Posterior vena cava (tissue), 2 donors: Measurements from ENCODE around the gene CHD2. TPM values are rescaled to one million over a fixed set of nuclear protein-coding genes. Genes with fewer than 3 reads are reported as not detected.
A peak's percentile ranks its signal among the peaks of the same experiment; 100 is the strongest.
"Not testable (repeated sequence)": the region's sequence is repeated elsewhere in the genome, so short reads cannot be mapped to it uniquely, and the experiment has no call there.

Experiments used
- DNase-seq: peaks from one replicate; pipeline ENCODE4 v3.0.0-alpha.2; 2020; ENCODE audit warnings: low spot score
- intact Hi-C, 2 donors: fragments of 100-400 bp; cut with DNase I; formaldehyde crosslinking; loops; one replicate each; pipeline versions ENCODE4 v1.14.1 to v1.14.2; 2022 to 2023
- total RNA-seq, 2 donors: library from RNA; stranded (reverse); fragmentation: NEBNext Ultra II Directional; extraction: Animal tissue kit (Norgen Biotek cat#: 25700); gene quantifications; one replicate each; pipeline ENCODE4 v1.2.1, GENCODE V29; 2021
- donor health status: DM: yes; HTN: yes; CAD: no.
- donor health status: DM: yes; HTN: yes; CAD: no.

Gene CHD2
- total RNA-seq, 2 donors from 2014 or later, result 94.5 to 104 TPM

GRCh38 chr15:92902737-92903593 is 2.8 kb downstream of the CHD2 start:
- DNase-seq, result no peak
- intact Hi-C loops, result loop anchor here (5.0 kb wide), 1 partner anchor 96 kb away; no protein-coding TSS in a partner anchor

GRCh38 chr15:92903631-92903965 is 3.5 kb downstream of the CHD2 start:
- intact Hi-C loops, result loop anchor here (5.0 kb wide), 1 partner anchor 96 kb away; no protein-coding TSS in a partner anchor
- no peak for DNase-seq

- DNase-seq, result peak; percentile 100
- intact Hi-C loops, result loop anchor here (5.0 kb wide), 1 partner anchor 97 kb away; no protein-coding TSS in a partner anchor
Measured at GRCh38 chr15:92903966-92904721, 4.0 kb downstream of the CHD2 start.

GRCh38 chr15:92904722-92905571 is 4.8 kb downstream of the CHD2 start:
- intact Hi-C loops, result loop anchor here (5.0 kb wide), 1 partner anchor 98 kb away; no protein-coding TSS in a partner anchor
- no peak for DNase-seq

- no peak for DNase-seq
- intact Hi-C loops, result loop anchor here in 1 of 2 donors (1.0 kb wide), 1 partner anchor 9 kb away; no protein-coding TSS in a partner anchor
Measured at GRCh38 chr15:92906020-92906419, 5.9 kb downstream of the CHD2 start.

GRCh38 chr15:92906563-92907081 is 6.5 kb downstream of the CHD2 start:
- intact Hi-C loops, result loop anchor here in 1 of 2 donors (1.0 kb wide), 1 partner anchor 9 kb away; no protein-coding TSS in a partner anchor

GRCh38 chr15:92907229-92907628 is 7.1 kb downstream of the CHD2 start:
- intact Hi-C loops, result no loop called here

More at GRCh38 chr15:92906563-92907081, 6.5 kb downstream of the CHD2 start:
- DNase-seq, result no peak

GRCh38 chr15:92907896-92908712 is 8.0 kb downstream of the CHD2 start:
- DNase-seq, result peak; percentile 79
- intact Hi-C loops, result no loop called here

More at GRCh38 chr15:92907229-92907628, 7.1 kb downstream of the CHD2 start:
- DNase-seq, result no peak

GRCh38 chr15:92908713-92909057 is 8.6 kb downstream of the CHD2 start:
- DNase-seq, result peak; percentile 40
- intact Hi-C loops, result no loop called here

- DNase-seq, result no peak
- intact Hi-C loops, result no loop called here
Measured at GRCh38 chr15:92909136-92909781, 9.1 kb downstream of the CHD2 start.

GRCh38 chr15:92910451-92910850 is 10.3 kb downstream of the CHD2 start:
- intact Hi-C loops, result no loop called here
- DNase-seq, result no peak

GRCh38 chr15:92914103-92914499 is 14.0 kb downstream of the CHD2 start:
- no peak for DNase-seq
- intact Hi-C loops, result no loop called here

- intact Hi-C loops, result loop anchor here (1.0 to 5.0 kb wide), 2 partner anchors 8 to 107 kb away; no protein-coding TSS in a partner anchor
- no peak for DNase-seq
Measured at GRCh38 chr15:92914768-92915221, 14.7 kb downstream of the CHD2 start.

- intact Hi-C loops, result loop anchor here (1.0 to 5.0 kb wide), 2 partner anchors 10 to 109 kb away; no protein-coding TSS in a partner anchor
- DNase-seq, result no peak
Measured at GRCh38 chr15:92915766-92916435, 15.8 kb downstream of the CHD2 start.

- peak; percentile 97 for DNase-seq
- intact Hi-C loops, result loop anchor here in 1 of 2 donors (5.0 kb wide), 1 partner anchor 111 kb away; no protein-coding TSS in a partner anchor
Measured at GRCh38 chr15:92917598-92918407, 17.7 kb downstream of the CHD2 start.

GRCh38 chr15:92918881-92919280 is 18.8 kb downstream of the CHD2 start:
- intact Hi-C loops, result loop anchor here in 1 of 2 donors (5.0 kb wide), 1 partner anchor 112 kb away; no protein-coding TSS in a partner anchor
- not testable (repeated sequence) for DNase-seq
